HG03442 (cell line): Measurements from ENCODE around the gene IL1RL2.

Experiments used
- ATAC-seq: cut with Tn5 transposase; IDR thresholded peaks from one replicate; pipeline ENCODE4 v1.9.1; 2021; ENCODE audit warnings: mild to moderate bottlenecking, moderate library complexity; ENCODE audit not compliant: unreplicated experiment

The IL1RL2 gene

GRCh38 chr2:102262216-102263129, 75.7 kb downstream of the IL1RL2 start:
- ATAC-seq, result no peak

- no peak for ATAC-seq
These were observed 78.1 kb downstream of the IL1RL2 start for GRCh38 chr2:102264952-102265351.

- ATAC-seq, result no peak
These were observed 79.4 kb downstream of the IL1RL2 start for GRCh38 chr2:102266204-102266603.

DNA sequence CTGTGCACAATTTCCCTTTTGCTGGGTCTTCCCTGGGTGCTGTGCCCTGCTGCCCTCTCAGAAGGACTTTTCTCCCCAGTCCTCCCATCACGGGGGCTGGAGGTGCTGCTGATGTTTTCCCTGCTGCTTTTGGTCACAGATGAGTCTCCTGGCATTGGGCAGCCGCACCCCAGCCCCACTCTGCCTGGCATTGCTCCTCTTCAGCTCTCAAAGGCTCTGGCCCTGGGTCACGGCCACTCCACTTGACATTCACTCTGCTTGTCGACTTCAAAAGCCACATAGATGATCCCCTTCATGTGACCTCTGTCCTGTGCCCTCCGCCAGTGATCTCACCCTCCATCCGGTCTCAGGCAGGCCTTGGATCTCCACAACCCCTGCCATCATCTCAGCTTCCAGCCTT, 81.0 kb downstream of the IL1RL2 start:
- no peak for ATAC-seq

DNA sequence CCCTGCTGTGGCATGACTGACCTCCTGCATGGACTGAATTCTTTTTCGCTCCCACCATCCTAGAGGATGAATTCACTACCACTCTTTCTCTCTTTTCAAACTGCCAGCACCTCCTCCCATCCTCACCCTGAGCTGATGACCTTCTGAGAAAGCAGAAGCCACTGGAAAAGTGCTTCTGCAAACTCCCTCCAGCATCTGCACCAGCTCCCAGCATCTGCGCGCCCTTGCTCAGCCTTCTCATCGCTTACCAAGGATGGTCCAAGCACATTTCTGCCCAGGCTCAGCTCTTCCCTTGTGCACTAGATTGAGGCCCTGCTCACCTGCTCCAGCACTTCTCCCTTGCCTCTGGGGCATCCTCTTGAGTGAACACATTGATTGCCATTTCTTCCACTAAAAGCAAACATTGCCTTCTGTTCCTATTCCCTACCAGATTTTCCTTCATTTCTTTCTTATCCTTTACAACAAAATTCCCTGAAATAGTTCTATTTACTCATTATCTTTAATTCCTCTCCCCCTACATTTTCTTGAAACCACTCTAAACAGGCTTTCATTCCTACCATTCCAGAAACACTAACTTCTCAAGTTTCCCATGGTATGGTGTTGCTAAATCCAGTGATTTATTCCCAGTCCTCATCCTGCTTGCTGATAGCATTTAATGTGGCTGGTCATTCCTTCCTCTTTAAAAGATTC, 81.8 kb downstream of the IL1RL2 start:
- ATAC-seq, result no peak

DNA sequence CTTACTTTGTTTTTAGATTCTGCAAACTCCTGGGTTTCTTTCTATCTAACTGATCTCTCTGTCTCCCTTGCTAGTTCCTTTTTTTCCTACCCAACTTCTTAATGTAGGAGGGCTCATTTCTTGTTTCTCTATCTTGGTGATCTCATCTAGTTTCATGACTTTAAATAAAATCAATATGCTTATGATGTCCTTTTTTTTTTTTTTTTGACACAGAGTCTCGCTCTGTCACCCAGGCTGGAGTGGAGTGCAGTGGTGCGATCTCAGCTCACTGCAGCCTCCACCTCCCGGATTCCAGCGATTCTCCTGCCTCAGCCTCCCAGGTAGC, 82.3 kb downstream of the IL1RL2 start:
- ATAC-seq, result no peak

GRCh38 chr2:102271844-102272243, 85.0 kb downstream of the IL1RL2 start:
- no peak for ATAC-seq

- ATAC-seq, result no peak
These were observed 86.9 kb downstream of the IL1RL2 start for GRCh38 chr2:102273619-102274211.

DNA sequence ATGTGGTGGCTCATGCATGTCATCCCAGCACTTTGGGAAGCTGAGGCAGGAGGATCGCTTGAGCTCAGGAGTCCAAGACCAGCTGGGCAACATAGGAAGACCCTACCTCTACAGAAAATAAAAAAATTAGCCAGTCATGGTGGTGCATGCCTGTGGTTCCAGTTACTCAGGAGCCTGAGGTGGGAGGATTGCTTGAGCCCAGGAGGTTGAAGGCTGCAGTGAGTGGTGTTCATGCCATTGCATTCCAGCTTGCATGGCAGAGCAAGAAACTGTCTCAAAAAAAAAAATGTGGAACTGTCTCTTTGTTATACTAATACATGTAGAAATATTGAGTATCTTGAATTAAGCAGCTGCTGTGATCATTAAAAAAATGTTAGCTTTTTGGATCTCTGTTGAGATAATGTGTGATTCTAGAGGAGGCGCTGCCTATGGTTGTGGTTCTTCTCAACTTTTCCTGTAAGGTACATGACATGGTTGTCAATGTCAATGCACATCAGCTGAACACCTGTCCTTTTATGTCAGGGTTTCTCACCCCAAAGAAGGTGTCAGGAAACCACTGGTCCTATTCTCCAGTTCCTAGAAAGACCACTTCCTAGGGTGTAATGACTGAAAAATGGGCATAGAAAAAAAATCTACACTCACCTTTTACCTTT, 89.9 kb downstream of the IL1RL2 start:
- no peak for ATAC-seq

GRCh38 chr2:102277202-102277700, 90.4 kb downstream of the IL1RL2 start:
- ATAC-seq, result no peak

DNA sequence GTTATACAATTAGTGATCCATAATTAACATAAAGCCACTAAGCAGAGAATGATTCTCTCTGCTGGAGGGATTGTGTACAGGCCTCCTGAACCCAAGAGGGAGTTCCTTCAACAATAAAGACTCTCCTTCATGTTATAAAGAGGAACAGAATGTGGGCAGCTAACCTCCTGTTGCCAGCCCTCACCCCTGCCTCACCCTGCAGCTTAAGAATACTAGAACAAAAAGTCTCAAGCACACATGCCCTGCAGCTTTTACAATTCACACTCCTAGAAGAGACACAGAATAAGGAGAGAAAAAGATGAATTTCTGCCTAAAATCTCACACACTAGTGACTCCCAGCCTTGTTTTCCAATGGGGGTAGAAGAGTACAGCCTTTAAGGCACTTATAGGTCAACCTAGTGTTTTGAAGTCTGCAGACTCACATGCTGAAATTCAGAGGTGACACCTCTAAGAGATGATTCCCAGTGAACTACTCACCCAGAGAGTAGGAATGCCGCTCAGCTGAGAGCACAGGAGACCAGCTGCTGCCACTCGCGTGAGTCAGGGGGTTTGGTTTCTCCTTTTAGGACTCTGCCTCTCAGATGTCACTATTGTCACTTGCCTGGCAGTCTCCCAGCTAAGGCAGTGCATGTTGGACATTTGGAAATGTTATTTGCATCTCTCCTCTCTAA, 92.0 kb downstream of the IL1RL2 start:
- no peak for ATAC-seq

DNA sequence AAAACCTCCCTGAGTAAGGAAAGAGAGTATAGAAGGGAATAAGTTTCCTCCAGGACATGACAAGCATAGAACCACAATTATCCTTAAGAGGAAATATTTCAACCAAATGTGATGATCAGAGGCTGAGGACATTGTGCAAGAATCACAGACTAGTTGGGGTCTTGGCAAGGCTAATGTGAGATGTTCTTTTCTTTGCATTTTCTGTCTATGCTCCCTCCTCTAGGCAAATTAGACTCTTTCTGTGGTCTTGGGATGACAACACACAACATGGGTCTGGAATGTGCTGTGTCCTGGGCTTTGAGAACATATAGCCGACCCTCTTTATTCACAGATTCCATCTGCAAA, 92.5 kb downstream of the IL1RL2 start:
- no peak for ATAC-seq

DNA sequence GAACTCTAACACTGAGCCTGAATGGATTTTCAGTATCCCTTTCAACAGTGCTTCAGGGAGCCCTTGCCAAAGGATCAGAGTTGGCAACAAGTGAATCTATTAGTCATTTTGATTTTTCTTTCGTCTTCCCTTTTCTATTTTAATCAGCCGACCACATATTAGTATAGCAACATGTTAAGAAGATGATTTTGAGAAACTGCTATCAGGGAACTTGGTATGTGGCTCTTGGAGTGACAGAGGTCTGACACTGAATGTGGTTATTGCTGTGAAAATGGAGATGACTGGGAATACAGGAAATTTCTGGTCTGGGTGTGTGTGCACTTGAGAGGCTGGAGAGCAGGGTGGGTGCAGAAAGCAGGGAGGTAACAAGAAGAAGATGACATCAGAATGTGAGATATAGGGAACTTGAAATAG, 95.9 kb downstream of the IL1RL2 start:
- ATAC-seq, result no peak

DNA sequence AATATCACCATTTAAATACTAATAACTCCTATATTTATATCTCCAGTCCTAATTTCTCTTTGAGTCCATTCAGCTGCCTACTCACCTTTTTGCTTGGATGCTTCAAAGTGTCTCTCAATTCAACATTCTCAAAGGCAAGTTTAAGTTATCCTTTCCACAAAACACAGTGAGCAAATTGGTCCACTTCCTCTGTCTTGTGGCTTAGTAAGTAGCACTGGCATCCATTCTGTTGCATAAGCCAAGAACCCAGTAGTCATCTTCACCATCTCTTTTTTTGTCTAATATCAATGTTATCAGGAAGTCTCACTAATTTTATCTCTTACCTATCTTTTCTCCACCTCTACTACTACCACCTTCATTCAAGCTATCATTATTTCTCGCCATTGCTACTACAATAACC, 97.2 kb downstream of the IL1RL2 start:
- ATAC-seq, result no peak

DNA sequence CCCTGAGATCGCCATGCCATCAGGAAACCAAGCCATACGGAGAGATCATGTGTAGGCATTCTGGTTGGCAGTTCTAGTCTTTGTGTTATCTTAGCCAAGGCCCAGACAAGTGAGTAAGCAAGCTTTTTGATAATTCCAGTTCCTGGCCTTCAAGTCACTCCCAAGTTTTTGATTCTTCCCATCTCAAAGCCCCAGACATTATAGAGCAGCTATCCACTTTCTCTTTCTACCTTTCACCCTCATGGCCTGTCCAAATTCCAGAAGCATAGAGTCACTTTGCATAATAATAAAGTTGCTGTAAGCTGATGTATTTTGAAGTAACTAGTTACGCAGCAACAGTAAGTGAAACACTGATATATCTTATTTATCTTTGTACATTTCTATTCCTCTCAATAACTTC, 97.8 kb downstream of the IL1RL2 start:
- ATAC-seq, result no peak

DNA sequence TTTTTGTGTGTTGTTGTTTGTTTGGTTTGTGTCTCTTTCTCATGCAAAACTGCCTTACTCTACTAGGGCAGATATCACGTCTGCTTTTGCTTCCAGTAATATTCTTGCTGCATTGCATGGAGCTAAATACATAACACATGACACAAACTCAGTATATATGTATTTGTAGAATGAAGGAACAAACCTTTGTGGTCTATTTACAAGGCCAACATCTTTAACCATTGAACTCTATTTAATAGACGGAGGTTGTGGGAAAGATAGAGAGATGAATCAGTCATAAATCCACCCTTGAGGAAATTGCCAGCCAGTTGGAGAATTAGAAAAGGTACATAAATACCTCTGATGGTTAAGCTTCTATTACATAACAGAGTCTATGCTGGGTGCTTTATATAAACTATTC, 98.5 kb downstream of the IL1RL2 start:
- ATAC-seq, result no peak

DNA sequence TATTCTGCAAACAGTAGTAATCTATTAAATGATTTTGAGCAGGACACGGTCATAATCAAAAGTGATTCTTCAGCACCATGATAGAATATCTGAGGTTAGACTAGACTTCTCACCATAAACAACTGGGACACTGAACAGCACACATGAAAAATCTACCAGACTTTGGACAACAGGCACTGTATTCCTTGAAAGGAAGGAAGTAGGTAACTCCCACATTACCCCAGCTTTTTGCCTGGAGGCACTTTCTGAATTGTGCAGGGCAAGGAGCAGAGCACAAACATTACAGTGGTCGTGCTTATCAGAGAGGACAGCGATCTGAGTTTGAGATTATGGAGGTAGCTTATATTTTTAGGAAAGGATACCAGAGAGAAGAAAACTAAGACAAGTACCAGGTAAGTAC, 99.2 kb downstream of the IL1RL2 start:
- ATAC-seq, result no peak

DNA sequence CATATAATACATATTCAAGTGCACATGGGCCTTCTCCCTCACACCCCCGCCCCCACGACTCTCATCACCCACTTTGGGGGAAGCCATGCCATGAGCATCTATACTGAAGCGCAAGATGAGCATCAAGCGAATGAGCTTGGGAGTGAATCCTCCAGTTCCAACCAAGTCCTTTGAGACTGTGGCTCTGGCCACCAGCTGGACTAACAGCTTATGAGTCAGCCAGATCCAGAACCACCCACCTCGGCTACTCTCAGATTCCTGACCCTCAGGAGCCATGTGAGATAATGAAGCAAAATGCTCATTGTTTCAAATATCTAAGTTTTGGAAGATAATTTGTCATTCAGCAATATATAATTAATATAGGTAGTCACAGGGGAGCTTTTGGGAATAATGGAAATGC, 102.3 kb downstream of the IL1RL2 start:
- no peak for ATAC-seq
